ENCODE data around the gene SLC8A2.

The SLC8A2 gene, protein sequence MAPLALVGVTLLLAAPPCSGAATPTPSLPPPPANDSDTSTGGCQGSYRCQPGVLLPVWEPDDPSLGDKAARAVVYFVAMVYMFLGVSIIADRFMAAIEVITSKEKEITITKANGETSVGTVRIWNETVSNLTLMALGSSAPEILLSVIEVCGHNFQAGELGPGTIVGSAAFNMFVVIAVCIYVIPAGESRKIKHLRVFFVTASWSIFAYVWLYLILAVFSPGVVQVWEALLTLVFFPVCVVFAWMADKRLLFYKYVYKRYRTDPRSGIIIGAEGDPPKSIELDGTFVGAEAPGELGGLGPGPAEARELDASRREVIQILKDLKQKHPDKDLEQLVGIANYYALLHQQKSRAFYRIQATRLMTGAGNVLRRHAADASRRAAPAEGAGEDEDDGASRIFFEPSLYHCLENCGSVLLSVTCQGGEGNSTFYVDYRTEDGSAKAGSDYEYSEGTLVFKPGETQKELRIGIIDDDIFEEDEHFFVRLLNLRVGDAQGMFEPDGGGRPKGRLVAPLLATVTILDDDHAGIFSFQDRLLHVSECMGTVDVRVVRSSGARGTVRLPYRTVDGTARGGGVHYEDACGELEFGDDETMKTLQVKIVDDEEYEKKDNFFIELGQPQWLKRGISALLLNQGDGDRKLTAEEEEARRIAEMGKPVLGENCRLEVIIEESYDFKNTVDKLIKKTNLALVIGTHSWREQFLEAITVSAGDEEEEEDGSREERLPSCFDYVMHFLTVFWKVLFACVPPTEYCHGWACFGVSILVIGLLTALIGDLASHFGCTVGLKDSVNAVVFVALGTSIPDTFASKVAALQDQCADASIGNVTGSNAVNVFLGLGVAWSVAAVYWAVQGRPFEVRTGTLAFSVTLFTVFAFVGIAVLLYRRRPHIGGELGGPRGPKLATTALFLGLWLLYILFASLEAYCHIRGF

GRCh38 chr19:47471733-47472457 is at the start of gene SLC8A2:
Gene SLC8A2 (minus strand): TSS chr19:47471893. CDS start chr19:47466403, 5,490 bp downstream.
- TF ChIP-seq, protein P1, sequence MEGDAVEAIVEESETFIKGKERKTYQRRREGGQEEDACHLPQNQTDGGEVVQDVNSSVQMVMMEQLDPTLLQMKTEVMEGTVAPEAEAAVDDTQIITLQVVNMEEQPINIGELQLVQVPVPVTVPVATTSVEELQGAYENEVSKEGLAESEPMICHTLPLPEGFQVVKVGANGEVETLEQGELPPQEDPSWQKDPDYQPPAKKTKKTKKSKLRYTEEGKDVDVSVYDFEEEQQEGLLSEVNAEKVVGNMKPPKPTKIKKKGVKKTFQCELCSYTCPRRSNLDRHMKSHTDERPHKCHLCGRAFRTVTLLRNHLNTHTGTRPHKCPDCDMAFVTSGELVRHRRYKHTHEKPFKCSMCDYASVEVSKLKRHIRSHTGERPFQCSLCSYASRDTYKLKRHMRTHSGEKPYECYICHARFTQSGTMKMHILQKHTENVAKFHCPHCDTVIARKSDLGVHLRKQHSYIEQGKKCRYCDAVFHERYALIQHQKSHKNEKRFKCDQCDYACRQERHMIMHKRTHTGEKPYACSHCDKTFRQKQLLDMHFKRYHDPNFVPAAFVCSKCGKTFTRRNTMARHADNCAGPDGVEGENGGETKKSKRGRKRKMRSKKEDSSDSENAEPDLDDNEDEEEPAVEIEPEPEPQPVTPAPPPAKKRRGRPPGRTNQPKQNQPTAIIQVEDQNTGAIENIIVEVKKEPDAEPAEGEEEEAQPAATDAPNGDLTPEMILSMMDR (IDR thresholded peaks at IDR 0.05; ENCODE audit: extremely low read depth, missing control alignments) = no peak
- peak; percentile 78 for DNase-seq (ENCODE audit: low spot score)

- TF ChIP-seq, protein P1 (IDR thresholded peaks at IDR 0.05; ENCODE audit: extremely low read depth, missing control alignments) = no peak
- no peak for DNase-seq (ENCODE audit: low spot score)
Measured at GRCh38 chr19:47520839-47521238, 49.1 kb upstream of the SLC8A2 start.

GRCh38 chr19:47520343-47520806 is 48.7 kb upstream of the SLC8A2 start:
- TF ChIP-seq, protein P1 (IDR thresholded peaks at IDR 0.05; ENCODE audit: extremely low read depth, missing control alignments) = no peak
- no peak for DNase-seq (ENCODE audit: low spot score)

GRCh38 chr19:47518854-47519253 is 47.2 kb upstream of the SLC8A2 start:
- TF ChIP-seq, protein P1 (IDR thresholded peaks at IDR 0.05; ENCODE audit: extremely low read depth, missing control alignments) = no peak
- no peak for DNase-seq (ENCODE audit: low spot score)

GRCh38 chr19:47518139-47518538 is 46.4 kb upstream of the SLC8A2 start:
- TF ChIP-seq, protein P1 (IDR thresholded peaks at IDR 0.05; ENCODE audit: extremely low read depth, missing control alignments) = no peak
- peak; percentile 72 for DNase-seq (ENCODE audit: low spot score)

- peak; percentile 98 for DNase-seq (ENCODE audit: low spot score)
- TF ChIP-seq, protein P1 (IDR thresholded peaks at IDR 0.05; ENCODE audit: extremely low read depth, missing control alignments) = peak; percentile 80
Measured at GRCh38 chr19:47514869-47515588, 43.3 kb upstream of the SLC8A2 start, which contains the start of gene NAPA. Gene NAPA (minus strand): TSS chr19:47515063. CDS start chr19:47514940, 123 bp downstream.
